ENCODE measurements around the gene KIAA1549.
"Not testable (repeated sequence)": the region's sequence is repeated elsewhere in the genome, so short reads cannot be mapped to it uniquely, and the experiment has no call there.

KIAA1549 gene

DNA sequence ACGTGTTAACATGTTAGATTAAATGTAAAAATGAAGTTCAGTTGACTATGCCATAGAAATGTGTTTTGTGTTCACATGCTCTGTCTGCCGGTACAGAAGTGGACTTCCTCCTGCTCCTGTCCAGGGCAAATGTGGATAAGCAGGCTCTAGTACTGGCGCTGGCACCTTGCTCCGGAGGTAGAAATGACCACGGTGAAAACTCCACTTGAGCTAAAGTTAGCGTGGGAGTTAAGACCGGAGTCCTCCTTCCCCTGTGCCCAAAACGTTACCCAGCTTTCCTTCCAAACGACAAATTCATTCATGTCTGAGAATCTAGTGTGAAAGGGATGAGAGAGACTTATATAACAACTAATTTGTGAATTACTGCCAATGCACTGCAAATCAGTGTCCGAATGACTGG, 148.2 kb downstream of the KIAA1549 start:
- no peaks in the 10 kb centered on the region for H3K36me3 Mint-ChIP-seq (ENCODE audit: low read depth)
- H3K9me3 Mint-ChIP-seq: no peaks in the 10 kb centered on the region
- no peaks in the 10 kb centered on the region for H3K27me3 Mint-ChIP-seq
- H3K4me1 Mint-ChIP-seq (ENCODE audit: low read depth): peaks cover 3% of the 10 kb centered on the region
- no peak overlapping the region for H3K27ac Mint-ChIP-seq
- no peak overlapping the region for H3K4me3 Mint-ChIP-seq

- Mint-ChIP-seq H3K27ac (no peak overlapping the region), H3K4me1 (ENCODE audit: low read depth) (peaks cover 8% of the 10 kb centered on the region), H3K4me3 (no peak overlapping the region), H3K36me3 (ENCODE audit: low read depth) (no peaks in the 10 kb centered on the region), H3K9me3 (no peaks in the 10 kb centered on the region), H3K27me3 (no peaks in the 10 kb centered on the region)
These were observed 151.9 kb downstream of the KIAA1549 start for GRCh38 chr7:138829335-138829734.

DNA sequence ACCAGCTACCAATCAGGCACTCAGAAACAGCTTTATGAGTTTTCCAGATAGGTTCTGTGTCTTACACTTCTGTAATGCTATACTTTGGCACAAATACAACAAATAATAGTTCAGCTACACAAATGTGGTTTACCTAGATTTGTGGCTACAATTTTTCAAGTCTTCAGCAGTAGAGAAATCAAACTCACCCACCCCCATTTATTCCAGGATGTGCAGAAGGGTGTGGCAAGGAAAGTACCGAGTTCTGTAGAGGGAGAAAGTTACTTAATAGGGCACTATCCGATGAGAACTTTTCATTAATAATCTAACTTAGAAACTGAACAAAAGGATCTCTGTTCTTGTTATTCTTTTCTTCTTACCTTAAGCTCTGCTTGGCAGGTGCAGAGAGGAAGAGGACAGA, 152.9 kb downstream of the KIAA1549 start:
- Mint-ChIP-seq H3K36me3 (ENCODE audit: low read depth) (no peaks in the 10 kb centered on the region), H3K4me1 (ENCODE audit: low read depth) (peaks cover 7% of the 10 kb centered on the region), H3K4me3 (no peak overlapping the region)

DNA sequence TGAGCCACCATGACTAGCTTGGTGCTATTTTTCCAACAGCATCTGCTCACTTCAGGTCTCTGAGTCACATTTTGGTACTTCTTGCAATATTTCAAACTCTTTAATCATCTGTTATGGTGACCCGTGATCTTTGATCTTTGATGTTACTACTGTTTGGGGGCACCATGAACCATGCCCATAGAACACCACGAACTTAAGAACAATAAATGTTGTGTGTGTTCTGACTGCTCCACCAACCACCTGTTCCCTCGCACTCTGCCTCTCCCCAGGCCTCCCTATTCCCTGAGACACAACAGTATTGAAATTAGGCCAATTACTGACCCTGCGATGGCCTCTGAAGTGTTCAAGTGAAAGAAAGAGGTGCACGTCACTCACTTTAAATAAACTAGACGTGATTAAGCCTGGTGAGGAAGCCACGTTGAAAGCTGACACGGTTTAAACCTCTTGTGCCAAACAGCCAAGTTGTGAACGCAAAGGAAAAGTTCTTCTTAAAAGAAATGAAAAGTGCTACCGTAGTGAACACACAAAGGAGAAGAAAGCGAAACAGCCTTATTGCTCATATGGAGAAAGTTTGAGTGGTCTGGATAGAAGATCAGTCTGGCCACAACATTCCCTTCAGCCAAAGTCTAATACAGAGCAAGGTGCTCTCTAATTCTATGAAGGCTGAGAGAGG, 156.0 kb downstream of the KIAA1549 start:
- Mint-ChIP-seq H3K27me3 (no peaks in the 10 kb centered on the region), H3K27ac (no peak overlapping the region), H3K9me3 (no peaks in the 10 kb centered on the region), H3K4me1 (ENCODE audit: low read depth) (peaks cover 7% of the 10 kb centered on the region), H3K36me3 (ENCODE audit: low read depth) (no peaks in the 10 kb centered on the region), H3K4me3 (no peak overlapping the region)

More for the DNA sequence above, 152.9 kb downstream of the KIAA1549 start:
- H3K27me3 Mint-ChIP-seq: no peaks in the 10 kb centered on the region
- no peak overlapping the region for H3K27ac Mint-ChIP-seq
- H3K9me3 Mint-ChIP-seq: no peaks in the 10 kb centered on the region

- H3K27me3 Mint-ChIP-seq: no peaks in the 10 kb centered on the region
- H3K4me3 Mint-ChIP-seq: no peak overlapping the region
- H3K9me3 Mint-ChIP-seq: peaks cover 3% of the 10 kb centered on the region
- H3K36me3 Mint-ChIP-seq (ENCODE audit: low read depth): no peaks in the 10 kb centered on the region
- H3K27ac Mint-ChIP-seq: no peak overlapping the region
- peaks cover 7% of the 10 kb centered on the region for H3K4me1 Mint-ChIP-seq (ENCODE audit: low read depth)
These were observed 158.2 kb downstream of the KIAA1549 start for GRCh38 chr7:138822867-138823535.

DNA sequence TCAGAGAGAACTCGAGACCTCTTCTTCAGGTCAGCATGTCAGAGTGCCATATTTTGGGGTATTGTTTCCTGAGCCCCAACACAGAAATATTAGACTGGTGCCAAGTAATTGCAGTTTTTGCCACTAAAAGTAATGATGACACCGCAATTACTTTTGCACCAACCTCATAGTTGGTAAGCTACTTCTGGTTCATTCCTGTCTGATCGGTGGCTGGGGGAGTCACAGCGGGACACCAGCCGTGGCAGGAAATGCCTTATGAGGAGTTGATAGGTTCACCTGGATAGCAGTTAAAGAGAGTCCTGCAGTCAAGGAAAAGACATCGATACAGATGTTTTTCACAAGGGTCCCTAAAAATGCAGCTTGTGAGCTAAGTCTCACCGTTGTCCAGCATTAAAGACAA, 159.3 kb downstream of the KIAA1549 start:
- Mint-ChIP-seq H3K27ac (no peak overlapping the region), H3K36me3 (ENCODE audit: low read depth) (no peaks in the 10 kb centered on the region), H3K9me3 (peaks cover 3% of the 10 kb centered on the region), H3K27me3 (no peaks in the 10 kb centered on the region), H3K4me3 (no peak overlapping the region), H3K4me1 (ENCODE audit: low read depth) (peaks cover 7% of the 10 kb centered on the region)

DNA sequence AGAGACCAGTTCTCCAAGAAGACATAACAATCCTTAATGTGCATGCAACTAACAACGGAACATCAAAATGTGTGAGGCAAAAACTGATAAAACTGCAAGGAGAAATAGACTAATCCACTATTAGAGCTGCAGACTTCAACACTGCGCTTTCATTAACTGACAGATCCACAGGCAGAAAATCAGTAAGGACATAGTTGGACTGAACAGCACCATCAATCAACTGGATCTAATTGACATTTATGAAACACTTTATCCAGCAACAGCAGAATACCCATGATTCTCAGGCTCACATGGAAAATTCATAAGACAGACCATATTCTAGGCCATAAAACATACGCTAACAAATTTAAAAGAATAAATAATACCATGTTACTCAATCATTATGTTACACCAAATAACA, 161.6 kb downstream of the KIAA1549 start:
- peaks cover 3% of the 10 kb centered on the region for H3K9me3 Mint-ChIP-seq
- H3K27me3 Mint-ChIP-seq: no peaks in the 10 kb centered on the region
- H3K36me3 Mint-ChIP-seq (ENCODE audit: low read depth): no peaks in the 10 kb centered on the region
- H3K27ac Mint-ChIP-seq: no peak overlapping the region
- no peak overlapping the region for H3K4me3 Mint-ChIP-seq
- peaks cover 3% of the 10 kb centered on the region for H3K4me1 Mint-ChIP-seq (ENCODE audit: low read depth)

GRCh38 chr7:138816650-138817049, 164.5 kb downstream of the KIAA1549 start:
- no peaks in the 10 kb centered on the region for H3K36me3 Mint-ChIP-seq (ENCODE audit: low read depth)
- peaks cover 7% of the 10 kb centered on the region for H3K4me1 Mint-ChIP-seq (ENCODE audit: low read depth)
- no peak overlapping the region for H3K4me3 Mint-ChIP-seq
- peaks cover 3% of the 10 kb centered on the region for H3K9me3 Mint-ChIP-seq
- no peak overlapping the region for H3K27ac Mint-ChIP-seq
- no peaks in the 10 kb centered on the region for H3K27me3 Mint-ChIP-seq

DNA sequence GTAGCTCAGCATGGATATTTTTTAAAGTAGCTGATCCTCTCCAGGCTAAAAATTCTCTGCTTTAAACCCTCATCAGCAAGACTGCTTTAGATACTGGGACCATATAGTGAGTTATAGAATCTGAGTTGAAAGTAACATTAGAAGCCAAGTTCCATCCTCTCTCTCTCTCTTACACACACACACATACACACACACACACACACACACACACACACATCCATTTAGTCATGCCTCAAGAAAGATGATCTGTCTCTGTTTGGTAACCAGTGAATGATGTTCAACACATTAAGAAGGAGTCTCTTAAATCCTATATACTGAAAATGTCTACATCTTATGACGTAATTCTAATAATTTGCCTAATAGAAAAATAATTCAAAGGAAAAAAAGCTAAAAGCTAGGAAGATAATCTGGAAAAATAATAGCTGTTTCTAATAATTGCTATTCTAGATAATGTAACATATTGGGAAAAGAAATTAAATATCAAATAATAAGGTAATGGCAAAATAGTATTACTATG, 166.3 kb downstream of the KIAA1549 start:
- H3K4me3 Mint-ChIP-seq: no peak overlapping the region
- H3K4me1 Mint-ChIP-seq (ENCODE audit: low read depth): peaks cover 7% of the 10 kb centered on the region
- no peak overlapping the region for H3K27ac Mint-ChIP-seq
- H3K9me3 Mint-ChIP-seq: peaks cover 3% of the 10 kb centered on the region
- H3K27me3 Mint-ChIP-seq: no peaks in the 10 kb centered on the region
- H3K36me3 Mint-ChIP-seq (ENCODE audit: low read depth): no peaks in the 10 kb centered on the region

GRCh38 chr7:138813945-138814344, 167.2 kb downstream of the KIAA1549 start:
- no peak overlapping the region for H3K27ac Mint-ChIP-seq
- no peak overlapping the region for H3K4me3 Mint-ChIP-seq
- no peaks in the 10 kb centered on the region for H3K36me3 Mint-ChIP-seq (ENCODE audit: low read depth)
- H3K4me1 Mint-ChIP-seq (ENCODE audit: low read depth): peaks cover 7% of the 10 kb centered on the region
- H3K27me3 Mint-ChIP-seq: no peaks in the 10 kb centered on the region
- peaks cover 3% of the 10 kb centered on the region for H3K9me3 Mint-ChIP-seq

GRCh38 chr7:138811327-138811726, 169.9 kb downstream of the KIAA1549 start:
- H3K4me3 Mint-ChIP-seq; H3K36me3 Mint-ChIP-seq (ENCODE audit: low read depth); H3K27ac Mint-ChIP-seq; H3K4me1 Mint-ChIP-seq (ENCODE audit: low read depth); H3K27me3 Mint-ChIP-seq; H3K9me3 Mint-ChIP-seq: not testable (repeated sequence)

DNA sequence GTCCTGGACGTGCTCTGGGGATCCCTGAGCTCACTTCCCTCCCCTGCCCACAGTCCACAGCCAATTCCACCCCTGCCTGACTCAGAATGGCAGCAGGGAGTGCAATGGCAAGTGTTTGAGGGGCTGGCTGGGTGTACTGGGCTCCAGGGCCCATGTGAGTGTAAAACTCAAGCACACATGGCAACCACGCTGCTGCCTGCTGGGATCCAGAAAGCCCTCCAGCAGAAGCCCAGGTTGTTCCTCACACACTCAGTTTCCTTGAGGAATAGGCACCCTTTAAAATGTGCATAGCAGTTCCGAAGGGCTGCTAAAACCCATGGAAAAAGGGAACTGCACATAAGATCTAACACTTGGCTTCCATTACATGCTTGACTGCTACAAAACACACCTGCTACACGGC, 171.8 kb downstream of the KIAA1549 start:
- no peak overlapping the region for H3K27ac Mint-ChIP-seq

GRCh38 chr7:138804618-138805017, 176.6 kb downstream of the KIAA1549 start:
- no peaks in the 10 kb centered on the region for H3K27me3 Mint-ChIP-seq
- no peaks in the 10 kb centered on the region for H3K9me3 Mint-ChIP-seq
- H3K4me3 Mint-ChIP-seq: no peak overlapping the region
- H3K4me1 Mint-ChIP-seq (ENCODE audit: low read depth): no peaks in the 10 kb centered on the region
- H3K27ac Mint-ChIP-seq: no peak overlapping the region
- no peaks in the 10 kb centered on the region for H3K36me3 Mint-ChIP-seq (ENCODE audit: low read depth)

More for the DNA sequence above, 171.8 kb downstream of the KIAA1549 start:
- Mint-ChIP-seq H3K4me3 (no peak overlapping the region), H3K27me3 (no peaks in the 10 kb centered on the region), H3K4me1 (ENCODE audit: low read depth) (peaks cover 1% of the 10 kb centered on the region), H3K36me3 (ENCODE audit: low read depth) (no peaks in the 10 kb centered on the region), H3K9me3 (no peaks in the 10 kb centered on the region)

- H3K36me3 Mint-ChIP-seq (ENCODE audit: low read depth): no peaks in the 10 kb centered on the region
- no peak overlapping the region for H3K27ac Mint-ChIP-seq
- H3K9me3 Mint-ChIP-seq: no peaks in the 10 kb centered on the region
- H3K4me1 Mint-ChIP-seq (ENCODE audit: low read depth): no peaks in the 10 kb centered on the region
- no peak overlapping the region for H3K4me3 Mint-ChIP-seq
- no peaks in the 10 kb centered on the region for H3K27me3 Mint-ChIP-seq
These were observed 178.5 kb downstream of the KIAA1549 start for GRCh38 chr7:138802706-138803105.

DNA sequence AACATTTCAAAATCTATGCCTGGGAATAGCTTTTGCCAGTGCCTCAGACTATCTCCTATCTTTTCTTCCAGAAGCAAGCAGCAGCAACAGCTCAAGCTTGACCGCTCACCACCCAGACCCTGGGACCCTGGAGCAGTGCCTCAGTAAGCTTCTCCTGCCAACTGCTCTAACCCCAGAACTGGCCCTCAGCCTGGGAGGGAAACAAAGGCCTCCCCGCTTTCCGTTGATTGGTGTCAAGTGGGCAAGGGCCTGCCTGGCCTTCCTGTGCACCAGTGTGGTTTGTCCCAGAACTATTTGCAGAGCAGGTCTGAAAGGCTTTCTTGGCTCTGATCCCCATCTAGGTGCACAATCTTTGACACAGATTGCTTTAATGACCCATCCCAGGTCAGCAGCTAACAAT, 179.9 kb downstream of the KIAA1549 start:
- H3K27ac Mint-ChIP-seq: no peak overlapping the region
- H3K27me3 Mint-ChIP-seq: no peaks in the 10 kb centered on the region
- H3K36me3 Mint-ChIP-seq (ENCODE audit: low read depth): no peaks in the 10 kb centered on the region
- H3K4me3 Mint-ChIP-seq: no peak overlapping the region
- peaks cover 3% of the 10 kb centered on the region for H3K4me1 Mint-ChIP-seq (ENCODE audit: low read depth)
- H3K9me3 Mint-ChIP-seq: no peaks in the 10 kb centered on the region

Measured in stimulated activated naive CD8-positive, alpha-beta T cell treated with anti-CD3 and anti-CD28 coated beads, Interleukin-15, Interleukin-2, amounts not matched to agents 100 ng/mL and 50 ng/mL, for 24 hours (primary cell).